Neutrophil (primary cell): ENCODE measurements around the gene PLA2G12A.

Experiments
- H3K27ac ChIP-seq: fragments of 200-600 bp; sonication (generic); 2 replicates; pipeline ENCODE4 v1.5.1; 2016; ENCODE audit warnings: mild to moderate bottlenecking, moderate library complexity
- H3K27me3 ChIP-seq: fragments of 200-600 bp; sonication (generic); 2 replicates; pipeline ENCODE4 v1.6.0; 2016; ENCODE audit warnings: mild to moderate bottlenecking
- H3K36me3 ChIP-seq: fragments of 200-600 bp; sonication (generic); 2 replicates; pipeline ENCODE4 v1.5.1; 2017
- H3K4me1 ChIP-seq, 2 experiments: fragments of 200-600 bp in 1 of 2; sonication (generic) in 1 of 2; 1 replicate in 1 of 2; 2 replicates in 1 of 2; pipeline versions ENCODE4 v1.5.1 to v1.6.1; 2013 to 2016; ENCODE audit warnings: low read depth in 1 of 2, low read length in 1 of 2, mild to moderate bottlenecking in 1 of 2, moderate library complexity in 1 of 2; ENCODE audit not compliant: control insufficient read depth in 1 of 2, insufficient read depth in 1 of 2
- H3K4me3 ChIP-seq, 2 experiments: fragments of 200-600 bp in 1 of 2; sonication (generic) in 1 of 2; 1 replicate in 1 of 2; 2 replicates in 1 of 2; pipeline ENCODE4 v1.5.1; 2013 to 2016; ENCODE audit warnings: low read depth in 1 of 2, low read length in 1 of 2, mild to moderate bottlenecking in 1 of 2, moderate library complexity in 1 of 2
- H3K9me3 ChIP-seq: fragments of 200-600 bp; sonication (generic); 2 replicates; pipeline ENCODE4 v1.5.1; 2016
- TF ChIP-seq, protein P1 (sequence below): fragments of 200-600 bp; sonication (generic); IDR thresholded peaks from 2 replicates; pipeline ENCODE4 v1.5.1; 2016; ENCODE audit warnings: antibody characterized with exemption

The PLA2G12A gene

GRCh38 chr4:109735566-109736365 lies 5.9 kb upstream of the PLA2G12A start:
- Histone ChIP-seq H3K27me3 (peaks cover 9% of the 10 kb centered on the region), H3K4me3 (no peak overlapping the region), H3K36me3 (no peaks in the 10 kb centered on the region), H3K9me3 (no peaks in the 10 kb centered on the region), H3K4me1 (no peaks in the 10 kb centered on the region), H3K27ac (no peak overlapping the region)
- TF ChIP-seq, protein P1, sequence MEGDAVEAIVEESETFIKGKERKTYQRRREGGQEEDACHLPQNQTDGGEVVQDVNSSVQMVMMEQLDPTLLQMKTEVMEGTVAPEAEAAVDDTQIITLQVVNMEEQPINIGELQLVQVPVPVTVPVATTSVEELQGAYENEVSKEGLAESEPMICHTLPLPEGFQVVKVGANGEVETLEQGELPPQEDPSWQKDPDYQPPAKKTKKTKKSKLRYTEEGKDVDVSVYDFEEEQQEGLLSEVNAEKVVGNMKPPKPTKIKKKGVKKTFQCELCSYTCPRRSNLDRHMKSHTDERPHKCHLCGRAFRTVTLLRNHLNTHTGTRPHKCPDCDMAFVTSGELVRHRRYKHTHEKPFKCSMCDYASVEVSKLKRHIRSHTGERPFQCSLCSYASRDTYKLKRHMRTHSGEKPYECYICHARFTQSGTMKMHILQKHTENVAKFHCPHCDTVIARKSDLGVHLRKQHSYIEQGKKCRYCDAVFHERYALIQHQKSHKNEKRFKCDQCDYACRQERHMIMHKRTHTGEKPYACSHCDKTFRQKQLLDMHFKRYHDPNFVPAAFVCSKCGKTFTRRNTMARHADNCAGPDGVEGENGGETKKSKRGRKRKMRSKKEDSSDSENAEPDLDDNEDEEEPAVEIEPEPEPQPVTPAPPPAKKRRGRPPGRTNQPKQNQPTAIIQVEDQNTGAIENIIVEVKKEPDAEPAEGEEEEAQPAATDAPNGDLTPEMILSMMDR = no peak

DNA sequence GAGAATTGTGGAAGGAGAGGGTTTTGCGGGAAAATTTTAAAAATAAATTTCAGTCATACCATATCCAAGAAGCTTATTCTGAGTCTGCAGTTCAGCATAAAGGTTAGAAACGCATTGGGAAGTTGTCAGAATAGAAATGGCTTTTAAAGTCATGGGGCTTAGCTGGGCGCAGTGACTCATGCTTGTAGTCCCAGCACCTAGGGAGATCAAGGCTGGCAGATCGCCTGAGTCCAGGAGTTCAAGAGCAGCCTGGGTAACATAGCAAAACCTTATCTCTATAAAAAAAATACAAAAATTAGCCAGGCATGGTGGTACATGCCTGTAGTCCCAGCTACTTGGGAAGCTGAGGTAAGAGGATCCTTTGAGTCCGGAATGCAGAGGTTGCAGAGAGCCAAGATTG lies 3.9 kb upstream of the PLA2G12A start:
- Histone ChIP-seq H3K9me3 (no peaks in the 10 kb centered on the region), H3K36me3 (no peaks in the 10 kb centered on the region), H3K4me1 (peaks cover 14 to 15% of the 10 kb centered on the region in 2 experiments), H3K27ac (no peak overlapping the region), H3K27me3 (peaks cover 21% of the 10 kb centered on the region), H3K4me3 (no peak overlapping the region)
- TF ChIP-seq, protein P1 = no peak

DNA sequence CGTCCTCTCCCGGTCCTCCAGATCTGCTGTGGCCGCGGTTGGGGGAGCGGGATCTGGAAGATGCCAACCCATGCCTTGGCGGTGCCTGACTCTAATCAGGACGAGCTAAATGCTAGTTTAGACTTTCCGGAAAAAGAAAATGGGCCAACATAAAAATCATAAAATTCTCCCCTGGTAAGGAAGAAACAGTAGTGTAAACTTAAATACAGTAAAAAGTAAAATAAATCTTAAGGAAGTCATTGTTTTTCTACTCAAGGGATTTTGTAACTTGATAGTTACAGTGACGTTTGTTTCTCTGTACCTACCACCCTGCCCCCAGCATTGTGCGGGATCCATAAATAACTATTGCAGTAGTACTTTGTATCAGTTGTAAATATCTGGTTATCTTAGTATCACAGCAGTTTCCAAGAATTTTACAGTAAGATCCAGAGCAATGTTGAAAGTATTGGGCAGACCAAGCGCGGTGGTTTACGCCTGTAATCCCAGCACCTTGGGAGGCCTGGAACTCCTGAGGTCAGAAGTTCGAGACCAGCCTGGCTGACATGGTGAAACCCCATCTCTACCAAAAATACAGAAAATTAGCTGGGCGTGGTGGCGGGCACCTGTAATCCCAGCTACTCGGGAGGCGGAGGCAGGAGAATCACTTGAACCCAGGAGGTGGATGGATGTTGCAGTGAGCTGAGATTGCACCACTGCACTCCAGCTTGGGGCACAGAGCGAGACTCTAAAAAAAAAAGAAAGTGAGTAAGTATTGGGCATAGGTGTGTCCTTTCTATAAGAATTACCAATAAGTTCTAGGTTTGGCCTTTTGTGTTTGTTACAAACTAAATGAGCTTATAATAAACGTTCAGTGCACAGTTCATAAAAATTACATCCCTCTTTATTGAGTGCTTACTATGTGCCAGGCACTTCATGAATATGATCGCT lies 1.0 kb upstream of the PLA2G12A start:
- Histone ChIP-seq H3K9me3 (no peaks in the 10 kb centered on the region), H3K36me3 (no peaks in the 10 kb centered on the region), H3K4me3 (peak overlapping the region; percentile 76 to 83), H3K27me3 (peaks cover 29% of the 10 kb centered on the region), H3K27ac (peak overlapping the region; percentile 59), H3K4me1 (peaks cover 15 to 17% of the 10 kb centered on the region in 2 experiments)
- TF ChIP-seq, protein P1 = no peak

GRCh38 chr4:109729117-109729717 lies 653 bp downstream of the PLA2G12A start:
- Histone ChIP-seq H3K27ac (no peak overlapping the region), H3K4me1 (peaks cover 15 to 17% of the 10 kb centered on the region in 2 experiments)

DNA sequence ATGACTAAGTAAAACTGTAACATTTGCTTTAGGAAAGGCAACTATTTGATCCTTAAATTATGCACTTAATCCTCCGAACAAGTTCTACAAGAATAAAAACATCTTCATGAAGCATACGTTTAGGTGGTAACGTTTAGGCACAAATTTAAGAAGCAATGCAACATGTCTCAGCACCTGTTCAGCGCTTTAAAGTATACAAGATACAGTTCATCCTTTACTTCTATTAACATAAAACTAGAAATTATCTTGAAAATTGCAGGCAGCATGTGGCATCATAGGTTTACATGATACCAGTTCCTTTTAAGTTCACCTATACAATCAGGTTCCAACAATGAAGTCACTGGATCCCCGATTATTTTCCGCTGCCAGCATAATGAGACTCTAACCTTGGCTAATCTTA lies 1.5 kb downstream of the PLA2G12A start:
- Histone ChIP-seq H3K27ac (no peak overlapping the region), H3K9me3 (no peaks in the 10 kb centered on the region), H3K4me1 (peaks cover 15 to 17% of the 10 kb centered on the region in 2 experiments), H3K36me3 (no peaks in the 10 kb centered on the region), H3K4me3 (no peak overlapping the region), H3K27me3 (peaks cover 29% of the 10 kb centered on the region)
- TF ChIP-seq, protein P1 = no peak

More at GRCh38 chr4:109729117-109729717, 653 bp downstream of the PLA2G12A start:
- no peaks in the 10 kb centered on the region for H3K36me3 ChIP-seq
- peak overlapping the region; percentile 76 to 83 for H3K4me3 ChIP-seq
- TF ChIP-seq, protein P1 = no peak
- no peaks in the 10 kb centered on the region for H3K9me3 ChIP-seq
- H3K27me3 ChIP-seq = peaks cover 29% of the 10 kb centered on the region
